GM12874 (cell line): ENCODE data around the gene MB21D2.

Source experiments
- CTCF ChIP-seq: IDR thresholded peaks from 2 replicates; pipeline ENCODE4 v1.5.1; 2011; ENCODE audit warnings: low read depth, mild to moderate bottlenecking, control low read depth, low read length, moderate library complexity; ENCODE audit not compliant: insufficient read depth

The MB21D2 gene

GRCh38 chr3:192812743-192813383 is 104.8 kb downstream of the MB21D2 start:
- no peak for TF ChIP-seq CTCF

- no peak for TF ChIP-seq CTCF
These were observed 111.9 kb downstream of the MB21D2 start for GRCh38 chr3:192805711-192806110.

- no peak for TF ChIP-seq CTCF
These were observed 113.2 kb downstream of the MB21D2 start for GRCh38 chr3:192804502-192804901.

- peak; percentile 49 for TF ChIP-seq CTCF
These were observed 114.4 kb downstream of the MB21D2 start for GRCh38 chr3:192802957-192803899.

- no peak for TF ChIP-seq CTCF
These were observed 115.7 kb downstream of the MB21D2 start for GRCh38 chr3:192801985-192802384.

- TF ChIP-seq CTCF: no peak
These were observed 117.9 kb downstream of the MB21D2 start for GRCh38 chr3:192799721-192800120.

- no peak for TF ChIP-seq CTCF
These were observed 122.6 kb downstream of the MB21D2 start for GRCh38 chr3:192795021-192795420.
